Retinal pigment epithelial cell (primary cell): ENCODE measurements around the gene MARCHF11.

Experiments used
- DNase-seq: peaks from one replicate; pipeline ENCODE4 v3.0.0-alpha.2; 2010; ENCODE audit warnings: low read depth
- H3K4me3 ChIP-seq: 2 replicates; pipeline ENCODE4 v1.5.1; 2011; ENCODE audit warnings: mild to moderate bottlenecking, low read length, control low read depth, moderate library complexity
- CTCF ChIP-seq: conservative IDR thresholded peaks from 2 replicates; pipeline ENCODE4 v1.5.1; 2011; ENCODE audit warnings: low read depth, low read length, control low read depth, inconsistent platforms

Gene MARCHF11

GRCh38 chr5:16169550-16169949 lies 10.0 kb downstream of the MARCHF11 start:
- TF ChIP-seq CTCF, result no peak
- no peak for DNase-seq
- H3K4me3 ChIP-seq, result no peak overlapping the region

- H3K4me3 ChIP-seq, result no peak overlapping the region
- peak; percentile 32 for DNase-seq
- peak; percentile 82 for TF ChIP-seq CTCF
Measured at GRCh38 chr5:16160706-16161105, 18.9 kb downstream of the MARCHF11 start.

GRCh38 chr5:16159636-16160035 lies 20.0 kb downstream of the MARCHF11 start:
- TF ChIP-seq CTCF, result no peak
- no peak overlapping the region for H3K4me3 ChIP-seq
- DNase-seq, result no peak

GRCh38 chr5:16156152-16156551 lies 23.4 kb downstream of the MARCHF11 start:
- DNase-seq, result no peak
- H3K4me3 ChIP-seq, result no peak overlapping the region
- TF ChIP-seq CTCF, result no peak

GRCh38 chr5:16152601-16153568 lies 26.7 kb downstream of the MARCHF11 start:
- H3K4me3 ChIP-seq, result no peak overlapping the region
- TF ChIP-seq CTCF, result no peak
- no peak for DNase-seq

GRCh38 chr5:16149621-16150020 lies 30.0 kb downstream of the MARCHF11 start:
- H3K4me3 ChIP-seq, result no peak overlapping the region
- DNase-seq, result no peak
- TF ChIP-seq CTCF, result no peak

GRCh38 chr5:16147179-16147900 lies 32.3 kb downstream of the MARCHF11 start:
- DNase-seq, result no peak
- no peak for TF ChIP-seq CTCF
- no peak overlapping the region for H3K4me3 ChIP-seq
